ENCODE data around the gene SLC23A2.

DNA sequence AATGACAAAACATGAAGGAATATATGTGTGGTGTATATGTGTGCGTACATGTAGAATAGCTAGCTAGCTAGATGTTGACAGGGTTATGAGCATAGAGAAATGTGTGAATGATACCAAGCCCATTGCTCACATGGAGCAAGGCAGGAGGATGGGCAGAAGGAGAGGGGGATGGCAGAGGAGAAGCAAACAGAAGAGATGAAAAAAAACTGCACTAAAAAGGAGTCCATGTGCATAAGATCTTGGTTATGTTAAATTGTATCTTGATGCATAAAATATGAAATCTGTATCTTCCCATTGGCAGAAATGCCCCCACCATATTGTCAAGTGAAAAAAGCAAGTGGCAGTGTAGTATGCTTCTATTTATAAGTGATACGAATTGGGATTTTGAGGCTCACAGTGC lies 154.5 kb downstream of the SLC23A2 start:
- no peak for TF ChIP-seq POLR2AphosphoS5 (IDR thresholded peaks at IDR 0.05; ENCODE audit: low read depth, low read length)
- no peak for TF ChIP-seq POLR2A (IDR thresholded peaks at IDR 0.05; ENCODE audit: low read depth, low read length)
- TF ChIP-seq TAF1 (IDR thresholded peaks at IDR 0.05; ENCODE audit: low read depth, low read length): no peak
- no peak for TF ChIP-seq PAX5 (IDR thresholded peaks at IDR 0.05; ENCODE audit: insufficient read depth, low read length, severe bottlenecking)
- TF ChIP-seq POU2F2 (IDR thresholded peaks at IDR 0.05; ENCODE audit: low read depth, low read length): no peak
